Astrocyte (in vitro differentiated cells and primary cell): Measurements from ENCODE around the gene TBATA. TPM values are rescaled to one million over a fixed set of nuclear protein-coding genes. Genes with fewer than 3 reads are reported as not detected.

Source experiments
- DNase-seq: peaks from one replicate; pipeline ENCODE4 v3.0.0-alpha.2; 2010; ENCODE audit warnings: low read depth
- FAIRE-seq: peaks from 2 replicates; lab custom pipeline; 2011; peaks lifted over from hg19 to GRCh38; lab: Jason Lieb, UNC
- H2AFZ ChIP-seq: 2 replicates; pipeline ENCODE4 v1.6.0; 2012; ENCODE audit warnings: low read depth, low read length, inconsistent platforms
- H3K27ac ChIP-seq: 2 replicates; pipeline ENCODE4 v1.5.1; 2011; ENCODE audit warnings: low read depth, low read length, inconsistent platforms
- H3K27me3 ChIP-seq: 2 replicates; pipeline ENCODE4 v1.6.0; 2011; ENCODE audit warnings: low read length, inconsistent platforms; ENCODE audit not compliant: insufficient read depth
- H3K36me3 ChIP-seq: 2 replicates; pipeline ENCODE4 v1.5.1; 2011; ENCODE audit warnings: low read length, inconsistent platforms; ENCODE audit not compliant: insufficient read depth
- H3K4me1 ChIP-seq: 2 replicates; pipeline ENCODE4 v1.5.1; 2011; ENCODE audit warnings: low read length, inconsistent platforms; ENCODE audit not compliant: insufficient read depth
- H3K4me2 ChIP-seq: 2 replicates; pipeline ENCODE4 v1.6.0; 2012; ENCODE audit warnings: low read length, inconsistent platforms
- H3K4me3 ChIP-seq: 2 replicates; pipeline ENCODE4 v1.5.1; 2011; ENCODE audit warnings: low read depth, mild to moderate bottlenecking, low read length, inconsistent platforms; ENCODE audit not compliant: insufficient read depth
- H3K79me2 ChIP-seq: 2 replicates; pipeline ENCODE4 v1.6.0; 2012; ENCODE audit warnings: mild to moderate bottlenecking, low read length, inconsistent platforms; ENCODE audit not compliant: insufficient read depth
- H3K9ac ChIP-seq: 2 replicates; pipeline ENCODE4 v1.6.0; 2012; ENCODE audit warnings: mild to moderate bottlenecking, low read length, inconsistent platforms
- H3K9me3 ChIP-seq: 2 replicates; pipeline ENCODE4 v1.5.1; 2012; ENCODE audit warnings: low read depth, mild to moderate bottlenecking, low read length, inconsistent platforms; ENCODE audit not compliant: insufficient read depth
- H4K20me1 ChIP-seq: 2 replicates; pipeline ENCODE4 v1.6.0; 2012; ENCODE audit warnings: low read length, inconsistent platforms; ENCODE audit not compliant: insufficient read depth
- H3K27ac Mint-ChIP-seq: one replicate; pipeline ENCODE4 v1.8.0; 2021; ENCODE audit warnings: mild to moderate bottlenecking, mixed read lengths; ENCODE audit not compliant: unreplicated experiment
- H3K27me3 Mint-ChIP-seq: one replicate; pipeline ENCODE4 v1.8.0; 2021; ENCODE audit warnings: low read depth, mixed read lengths; ENCODE audit not compliant: unreplicated experiment
- H3K36me3 Mint-ChIP-seq: one replicate; pipeline ENCODE4 v1.8.0; 2021; ENCODE audit warnings: low read depth, mixed read lengths; ENCODE audit not compliant: unreplicated experiment
- H3K4me1 Mint-ChIP-seq: one replicate; pipeline ENCODE4 v1.8.0; 2021; ENCODE audit warnings: low read depth, mixed read lengths; ENCODE audit not compliant: unreplicated experiment
- H3K4me3 Mint-ChIP-seq: one replicate; pipeline ENCODE4 v1.8.0; 2021; ENCODE audit warnings: mild to moderate bottlenecking, moderate library complexity, mixed read lengths; ENCODE audit not compliant: unreplicated experiment
- H3K9me3 Mint-ChIP-seq: one replicate; pipeline ENCODE4 v1.8.0; 2021; ENCODE audit warnings: mild to moderate bottlenecking, mixed read lengths; ENCODE audit not compliant: unreplicated experiment
- CTCF ChIP-seq: IDR thresholded peaks from 2 replicates; pipeline ENCODE4 v1.5.1; 2011; ENCODE audit warnings: low read depth, mild to moderate bottlenecking, inconsistent platforms, low read length, moderate library complexity; ENCODE audit not compliant: insufficient read depth
- EZH2 ChIP-seq: IDR thresholded peaks from 2 replicates; pipeline ENCODE4 v1.6.1; 2012; ENCODE audit warnings: mild to moderate bottlenecking, low read length, inconsistent platforms; ENCODE audit not compliant: insufficient read depth
- total RNA-seq: library from RNA; stranded (reverse); gene quantifications from 2 replicates; pipeline ENCODE4 v1.2.1, GENCODE V29; 2021

The TBATA gene
- total RNA-seq, 1 donor from 2014 or later, result not detected

- peaks cover 7% of the 10 kb centered on the region for H3K4me1 ChIP-seq
- no peak overlapping the region for H3K4me3 ChIP-seq
- Mint-ChIP-seq H3K27ac (no peak overlapping the region), H3K36me3 (peaks cover 4% of the 10 kb centered on the region), H3K4me3 (no peak overlapping the region), H3K9me3 (no peaks in the 10 kb centered on the region), H3K27me3 (no peaks in the 10 kb centered on the region), H3K4me1 (peaks cover 21% of the 10 kb centered on the region)
- no peak overlapping the region for H3K9ac ChIP-seq
- H3K27me3 ChIP-seq, result no peaks in the 10 kb centered on the region
- H3K9me3 ChIP-seq, result no peaks in the 10 kb centered on the region
- no peak for TF ChIP-seq EZH2
- no peak for TF ChIP-seq CTCF
- no peak overlapping the region for H3K27ac ChIP-seq
- H3K79me2 ChIP-seq, result no peaks in the 10 kb centered on the region
- DNase-seq (peak; percentile 36), FAIRE-seq (no peak)
- no peaks in the 10 kb centered on the region for H3K36me3 ChIP-seq
- H2AFZ ChIP-seq, result no peak overlapping the region
- H4K20me1 ChIP-seq, result no peaks in the 10 kb centered on the region
- no peak overlapping the region for H3K4me2 ChIP-seq
Measured at GRCh38 chr10:70805619-70806215, 20.5 kb upstream of the TBATA start.

GRCh38 chr10:70804421-70804808 lies 19.2 kb upstream of the TBATA start:
- peaks cover 2% of the 10 kb centered on the region for H3K27me3 Mint-ChIP-seq
- Histone ChIP-seq H3K36me3 (no peaks in the 10 kb centered on the region), H3K4me2 (peak overlapping the region; percentile 10), H3K4me1 (peaks cover 7% of the 10 kb centered on the region), H3K4me3 (no peak overlapping the region), H3K9me3 (no peaks in the 10 kb centered on the region), H3K27me3 (no peaks in the 10 kb centered on the region), H4K20me1 (no peaks in the 10 kb centered on the region), H3K27ac (no peak overlapping the region), H3K9ac (no peak overlapping the region), H2AFZ (no peak overlapping the region), H3K79me2 (no peaks in the 10 kb centered on the region)
- H3K4me3 Mint-ChIP-seq, result no peak overlapping the region
- DNase-seq (peak; percentile 94), FAIRE-seq (no peak)
- peaks cover 14% of the 10 kb centered on the region for H3K4me1 Mint-ChIP-seq
- peaks cover 4% of the 10 kb centered on the region for H3K36me3 Mint-ChIP-seq
- no peaks in the 10 kb centered on the region for H3K9me3 Mint-ChIP-seq
- TF ChIP-seq CTCF (no peak), EZH2 (no peak)
- no peak overlapping the region for H3K27ac Mint-ChIP-seq

- Histone ChIP-seq H2AFZ (no peak overlapping the region), H3K9ac (no peak overlapping the region), H3K27ac (no peak overlapping the region), H3K9me3 (no peaks in the 10 kb centered on the region), H3K4me2 (peak overlapping the region; percentile 10), H3K27me3 (no peaks in the 10 kb centered on the region), H3K4me3 (no peak overlapping the region), H4K20me1 (no peaks in the 10 kb centered on the region), H3K79me2 (no peaks in the 10 kb centered on the region), H3K4me1 (peaks cover 7% of the 10 kb centered on the region), H3K36me3 (no peaks in the 10 kb centered on the region)
- H3K27me3 Mint-ChIP-seq, result peaks cover 4% of the 10 kb centered on the region
- no peaks in the 10 kb centered on the region for H3K9me3 Mint-ChIP-seq
- TF ChIP-seq CTCF (no peak), EZH2 (no peak)
- FAIRE-seq (no peak), DNase-seq (peak; percentile 16)
- no peak overlapping the region for H3K4me3 Mint-ChIP-seq
- peaks cover 10% of the 10 kb centered on the region for H3K4me1 Mint-ChIP-seq
- no peak overlapping the region for H3K27ac Mint-ChIP-seq
- peaks cover 3% of the 10 kb centered on the region for H3K36me3 Mint-ChIP-seq
Measured at GRCh38 chr10:70803775-70804420, 18.7 kb upstream of the TBATA start.
